BLaER1 (cell line): Measurements from ENCODE around the gene BCL2L13.

ENCODE experiments used
- H3K27ac ChIP-seq: shearing (Covaris generic); formaldehyde crosslinking; 2 replicates; pipeline ENCODE4 v1.8.1; 2022
- H3K27me3 ChIP-seq: shearing (Covaris generic); formaldehyde crosslinking; 2 replicates; pipeline ENCODE4 v1.8.1; 2022
- H3K36me3 ChIP-seq: shearing (Covaris generic); formaldehyde crosslinking; 2 replicates; pipeline ENCODE4 v1.8.1; 2022
- H3K4me1 ChIP-seq: shearing (Covaris generic); formaldehyde crosslinking; 2 replicates; pipeline ENCODE4 v1.8.1; 2022
- H3K4me2 ChIP-seq: shearing (Covaris generic); formaldehyde crosslinking; 2 replicates; pipeline ENCODE4 v1.8.1; 2022
- H3K4me3 ChIP-seq: shearing (Covaris generic); formaldehyde crosslinking; 2 replicates; pipeline ENCODE4 v1.8.1; 2022
- H3K9ac ChIP-seq: shearing (Covaris generic); formaldehyde crosslinking; 2 replicates; pipeline ENCODE4 v1.8.1; 2022
- H3K9me3 ChIP-seq: shearing (Covaris generic); formaldehyde crosslinking; 2 replicates; pipeline ENCODE4 v1.8.1; 2022
- H4K20me1 ChIP-seq: shearing (Covaris generic); formaldehyde crosslinking; 2 replicates; pipeline ENCODE4 v1.8.1; 2022
- Cebpa-rat ChIP-seq: shearing (Covaris generic); IDR thresholded peaks from 2 replicates; pipeline ENCODE4 v1.8.1; 2022

Gene BCL2L13

GRCh38 chr22:17774926-17775685 lies 136.5 kb downstream of the BCL2L13 start:
- Histone ChIP-seq H3K36me3 (peaks cover 6% of the 10 kb centered on the region; the same call in 1 of the 2 replicates), H3K27me3 (no peaks in the 10 kb centered on the region), H3K9ac (peak overlapping the region; percentile 94), H4K20me1 (peaks cover 31% of the 10 kb centered on the region), H3K4me1 (peaks cover 84% of the 10 kb centered on the region), H3K4me3 (peak overlapping the region; percentile 74; the same call in 1 of the 2 replicates), H3K4me2 (peak overlapping the region; percentile 96), H3K9me3 (no peaks in the 10 kb centered on the region; the same call in 1 of the 2 replicates), H3K27ac (peak overlapping the region; percentile 97)
- TF ChIP-seq Cebpa-rat = no peak

GRCh38 chr22:17775781-17776465 lies 137.4 kb downstream of the BCL2L13 start:
- Histone ChIP-seq H3K4me1 (peaks cover 84% of the 10 kb centered on the region), H3K27me3 (no peaks in the 10 kb centered on the region), H3K4me2 (peak overlapping the region; percentile 96), H3K27ac (peak overlapping the region; percentile 97), H3K36me3 (no peaks in the 10 kb centered on the region), H3K9me3 (no peaks in the 10 kb centered on the region; the same call in 1 of the 2 replicates), H4K20me1 (peaks cover 22% of the 10 kb centered on the region), H3K4me3 (no peak overlapping the region), H3K9ac (peak overlapping the region; percentile 94)
- TF ChIP-seq Cebpa-rat = no peak

- H4K20me1 ChIP-seq = peaks cover 14% of the 10 kb centered on the region
- H3K4me2 ChIP-seq = peak overlapping the region; percentile 96
- no peaks in the 10 kb centered on the region; the same call in 1 of the 2 replicates for H3K9me3 ChIP-seq
- no peaks in the 10 kb centered on the region for H3K36me3 ChIP-seq
- peaks cover 84% of the 10 kb centered on the region for H3K4me1 ChIP-seq
- H3K4me3 ChIP-seq = peak overlapping the region; percentile 82
- no peaks in the 10 kb centered on the region for H3K27me3 ChIP-seq
- peak overlapping the region; percentile 97 for H3K27ac ChIP-seq
- peak overlapping the region; percentile 94 for H3K9ac ChIP-seq
- TF ChIP-seq Cebpa-rat = no peak
Measured at GRCh38 chr22:17777005-17777716, 138.6 kb downstream of the BCL2L13 start.

GRCh38 chr22:17777717-17778044 lies 139.1 kb downstream of the BCL2L13 start:
- no peaks in the 10 kb centered on the region for H3K27me3 ChIP-seq
- peaks cover 9% of the 10 kb centered on the region for H4K20me1 ChIP-seq
- peak overlapping the region; percentile 94 for H3K9ac ChIP-seq
- peaks cover 84% of the 10 kb centered on the region for H3K4me1 ChIP-seq
- H3K36me3 ChIP-seq = no peaks in the 10 kb centered on the region
- H3K4me3 ChIP-seq = peak overlapping the region; percentile 82
- TF ChIP-seq Cebpa-rat = peak; percentile 41; the same call in 1 of the 2 replicates
- peak overlapping the region; percentile 96 for H3K4me2 ChIP-seq
- H3K27ac ChIP-seq = peak overlapping the region; percentile 97
- no peaks in the 10 kb centered on the region; the same call in 1 of the 2 replicates for H3K9me3 ChIP-seq

- H3K27ac ChIP-seq = peak overlapping the region; percentile 97
- no peak for TF ChIP-seq Cebpa-rat
- H3K4me3 ChIP-seq = peak overlapping the region; percentile 82
- peak overlapping the region; percentile 94 for H3K9ac ChIP-seq
- no peaks in the 10 kb centered on the region for H3K36me3 ChIP-seq
- no peaks in the 10 kb centered on the region for H3K27me3 ChIP-seq
- peak overlapping the region; percentile 96 for H3K4me2 ChIP-seq
- no peaks in the 10 kb centered on the region; the same call in 1 of the 2 replicates for H3K9me3 ChIP-seq
- H4K20me1 ChIP-seq = peaks cover under 1% of the 10 kb centered on the region; the same call in 1 of the 2 replicates
- peaks cover 84% of the 10 kb centered on the region for H3K4me1 ChIP-seq
Measured at GRCh38 chr22:17778412-17778976, 139.9 kb downstream of the BCL2L13 start.

- peak overlapping the region; percentile 96 for H3K4me2 ChIP-seq
- H4K20me1 ChIP-seq = no peaks in the 10 kb centered on the region; the same call in 1 of the 2 replicates
- peak overlapping the region; percentile 82 for H3K4me3 ChIP-seq
- H3K27ac ChIP-seq = peak overlapping the region; percentile 97
- H3K9me3 ChIP-seq = no peaks in the 10 kb centered on the region; the same call in 1 of the 2 replicates
- H3K9ac ChIP-seq = peak overlapping the region; percentile 94
- no peaks in the 10 kb centered on the region for H3K27me3 ChIP-seq
- no peak for TF ChIP-seq Cebpa-rat
- H3K36me3 ChIP-seq = no peaks in the 10 kb centered on the region
- peaks cover 90% of the 10 kb centered on the region for H3K4me1 ChIP-seq
Measured at GRCh38 chr22:17779286-17780115, 140.9 kb downstream of the BCL2L13 start.

- Histone ChIP-seq H3K4me3 (peak overlapping the region; percentile 82), H3K4me2 (peak overlapping the region; percentile 96), H3K27ac (peak overlapping the region; percentile 97), H3K9ac (peak overlapping the region; percentile 63), H3K9me3 (no peaks in the 10 kb centered on the region; the same call in 1 of the 2 replicates), H3K27me3 (no peaks in the 10 kb centered on the region), H3K36me3 (no peaks in the 10 kb centered on the region), H3K4me1 (peaks cover 83% of the 10 kb centered on the region), H4K20me1 (no peaks in the 10 kb centered on the region; the same call in 1 of the 2 replicates)
- no peak for TF ChIP-seq Cebpa-rat
Measured at GRCh38 chr22:17780116-17780740, 141.7 kb downstream of the BCL2L13 start.
